Mesothelial cell of epicardium (in vitro differentiated cells): ENCODE results near the gene C11orf97. TPM values are rescaled to one million over a fixed set of nuclear protein-coding genes. Genes with fewer than 3 reads are reported as not detected.

ENCODE experiments used
- DNase-seq, 2 experiments: peaks; one replicate each; pipeline ENCODE4 v3.0.0; 2021; ENCODE audit warnings: low spot score in 2 of 2; ENCODE audit not compliant: unreplicated experiment in 2 of 2
- H3K27ac Mint-ChIP-seq: 2 replicates; pipeline ENCODE4 v1.8.0; 2021; ENCODE audit warnings: mixed read lengths
- H3K27me3 Mint-ChIP-seq: 2 replicates; pipeline ENCODE4 v1.8.0; 2021; ENCODE audit warnings: low read depth, mixed read lengths
- H3K36me3 Mint-ChIP-seq: 2 replicates; pipeline ENCODE4 v1.8.0; 2021; ENCODE audit warnings: mixed read lengths
- H3K4me1 Mint-ChIP-seq: 2 replicates; pipeline ENCODE4 v1.8.0; 2021; ENCODE audit warnings: mixed read lengths
- H3K4me3 Mint-ChIP-seq: 2 replicates; pipeline ENCODE4 v1.8.0; 2021; ENCODE audit warnings: mild to moderate bottlenecking, moderate library complexity, mixed read lengths
- H3K9me3 Mint-ChIP-seq: 2 replicates; pipeline ENCODE4 v1.8.0; 2021; ENCODE audit warnings: mixed read lengths
- CTCF ChIP-seq: fragments of 200-600 bp; sonication (generic); IDR thresholded peaks from one replicate; pipeline ENCODE4 v1.5.0; 2021; ENCODE audit warnings: antibody characterized with exemption; ENCODE audit not compliant: unreplicated experiment
- total RNA-seq: library from RNA; stranded (reverse); gene quantifications from 3 replicates; pipeline ENCODE4 v1.2.1, GENCODE V29; 2021

C11orf97 gene
- total RNA-seq, 1 donor from 2014 or later, result not detected

- Mint-ChIP-seq H3K4me1 (no peaks in the 10 kb centered on the region), H3K36me3 (peaks cover 59% of the 10 kb centered on the region), H3K4me3 (no peak overlapping the region), H3K27me3 (no peaks in the 10 kb centered on the region), H3K9me3 (no peaks in the 10 kb centered on the region), H3K27ac (no peak overlapping the region)
- no peak for DNase-seq
- TF ChIP-seq CTCF, result no peak
Observed at GRCh38 chr11:94486068-94486467, 26.2 kb upstream of the C11orf97 start.

- Mint-ChIP-seq H3K9me3 (no peaks in the 10 kb centered on the region), H3K27me3 (no peaks in the 10 kb centered on the region), H3K4me3 (peak within 1 kb of the TSS; percentile 97), H3K4me1 (peaks cover 22% of the 10 kb centered on the region), H3K36me3 (peaks cover 20% of the 10 kb centered on the region), H3K27ac (peak within 1 kb of the TSS; percentile 99)
- no peak for TF ChIP-seq CTCF
- DNase-seq, result peak; percentile 94 to 96
Observed at GRCh38 chr11:94493281-94494125, 18.8 kb upstream of the C11orf97 start, which contains the start of the genes ANKRD49 and MRE11. Gene ANKRD49, plus strand, starts transcription at chr11:94493984. Its CDS starts 2,710 bp downstream, at chr11:94496694. Gene MRE11, minus strand, starts transcription at chr11:94493844. Its CDS starts 1,043 bp downstream, at chr11:94492801.

- TF ChIP-seq CTCF, result no peak
- no peak for DNase-seq
- peaks cover 17% of the 10 kb centered on the region for H3K36me3 Mint-ChIP-seq
- no peaks in the 10 kb centered on the region for H3K9me3 Mint-ChIP-seq
- peak overlapping the region; percentile 99 for H3K27ac Mint-ChIP-seq
- peaks cover 22% of the 10 kb centered on the region for H3K4me1 Mint-ChIP-seq
- H3K4me3 Mint-ChIP-seq, result peak overlapping the region; percentile 97
- no peaks in the 10 kb centered on the region for H3K27me3 Mint-ChIP-seq
Observed at GRCh38 chr11:94494126-94494680, 18.1 kb upstream of the C11orf97 start.

- no peak overlapping the region for H3K4me3 Mint-ChIP-seq
- H3K4me1 Mint-ChIP-seq, result peaks cover 2% of the 10 kb centered on the region
- H3K27me3 Mint-ChIP-seq, result no peaks in the 10 kb centered on the region
- H3K36me3 Mint-ChIP-seq, result peaks cover 10% of the 10 kb centered on the region
- H3K27ac Mint-ChIP-seq, result no peak overlapping the region
- no peaks in the 10 kb centered on the region for H3K9me3 Mint-ChIP-seq
- DNase-seq, result no peak
- TF ChIP-seq CTCF, result no peak
Observed at GRCh38 chr11:94500181-94500580, 12.1 kb upstream of the C11orf97 start.

GRCh38 chr11:94501522-94501921 lies 10.7 kb upstream of the C11orf97 start:
- Mint-ChIP-seq H3K27me3 (no peaks in the 10 kb centered on the region), H3K4me1 (no peaks in the 10 kb centered on the region), H3K36me3 (peaks cover 10% of the 10 kb centered on the region), H3K27ac (no peak overlapping the region), H3K9me3 (no peaks in the 10 kb centered on the region), H3K4me3 (no peak overlapping the region)
- no peak for TF ChIP-seq CTCF
- DNase-seq, result no peak
